ENCODE data around the gene NME7. TPM values are rescaled to one million over a fixed set of nuclear protein-coding genes. Genes with fewer than 3 reads are reported as not detected.

NME7 gene
- total and polyA plus RNA-seq, 3 experiments from 2014 or later = 21.7 to 28.3 (median 25.3) TPM

- H3K4me3 ChIP-seq (ENCODE audit: low read length) = no peak overlapping the region
- H3K27me3 Mint-ChIP-seq = no peaks in the 10 kb centered on the region
- H3K9me3 ChIP-seq (ENCODE audit: low read length) = no peaks in the 10 kb centered on the region
- H3K4me1 ChIP-seq (ENCODE audit: insufficient read depth, low read length) = no peaks in the 10 kb centered on the region
- H3K27me3 ChIP-seq (ENCODE audit: insufficient read depth, low read length, poor library complexity, severe bottlenecking) = no peaks in the 10 kb centered on the region
- H3K9me3 Mint-ChIP-seq = no peaks in the 10 kb centered on the region
- no peak overlapping the region for H3K4me3 Mint-ChIP-seq
- POLR2A ChIA-PET = no interaction called here
- no peak for DNase-seq
- no peaks in the 10 kb centered on the region for H3K4me1 Mint-ChIP-seq
- peak overlapping the region in 1 of 8 donors; percentile 65 for H3K27ac Mint-ChIP-seq
- peaks cover 0 to 4% (median 0%) of the 10 kb centered on the region in 3 donors for H3K36me3 Mint-ChIP-seq
- CTCF ChIA-PET = no interaction called here
- no peak overlapping the region for H3K27ac ChIP-seq (ENCODE audit: low read depth, low read length)
- no peaks in the 10 kb centered on the region for H3K36me3 ChIP-seq (ENCODE audit: insufficient read depth, low read length)
Measured at GRCh38 chr1:169151338-169151837, 216.2 kb downstream of the NME7 start.

GRCh38 chr1:169150641-169151337, 216.8 kb downstream of the NME7 start:
- H3K36me3 Mint-ChIP-seq = peaks cover 0 to 4% (median 0%) of the 10 kb centered on the region in 3 donors
- Histone ChIP-seq H3K36me3 (ENCODE audit: insufficient read depth, low read length) (no peaks in the 10 kb centered on the region), H3K27me3 (ENCODE audit: insufficient read depth, low read length, poor library complexity, severe bottlenecking) (no peaks in the 10 kb centered on the region), H3K4me3 (ENCODE audit: low read length) (no peak overlapping the region), H3K9me3 (ENCODE audit: low read length) (no peaks in the 10 kb centered on the region), H3K4me1 (ENCODE audit: insufficient read depth, low read length) (no peaks in the 10 kb centered on the region), H3K27ac (ENCODE audit: low read depth, low read length) (no peak overlapping the region)
- H3K4me1 Mint-ChIP-seq = no peaks in the 10 kb centered on the region
- H3K4me3 Mint-ChIP-seq = no peak overlapping the region
- H3K9me3 Mint-ChIP-seq = no peaks in the 10 kb centered on the region
- POLR2A ChIA-PET = no interaction called here
- H3K27ac Mint-ChIP-seq = peak overlapping the region in 1 of 8 donors; percentile 85
- no peak for DNase-seq
- CTCF ChIA-PET = no interaction called here
- no peaks in the 10 kb centered on the region for H3K27me3 Mint-ChIP-seq

GRCh38 chr1:169149555-169150286, 217.9 kb downstream of the NME7 start:
- Histone ChIP-seq H3K27ac (ENCODE audit: low read depth, low read length) (no peak overlapping the region), H3K27me3 (ENCODE audit: insufficient read depth, low read length, poor library complexity, severe bottlenecking) (no peaks in the 10 kb centered on the region), H3K36me3 (ENCODE audit: insufficient read depth, low read length) (no peaks in the 10 kb centered on the region), H3K9me3 (ENCODE audit: low read length) (no peaks in the 10 kb centered on the region), H3K4me1 (ENCODE audit: insufficient read depth, low read length) (no peaks in the 10 kb centered on the region), H3K4me3 (ENCODE audit: low read length) (no peak overlapping the region)
- no peak overlapping the region for H3K4me3 Mint-ChIP-seq
- H3K9me3 Mint-ChIP-seq = no peaks in the 10 kb centered on the region
- H3K27ac Mint-ChIP-seq = no peak overlapping the region
- H3K4me1 Mint-ChIP-seq = no peaks in the 10 kb centered on the region
- DNase-seq = no peak
- CTCF ChIA-PET = no interaction called here
- peaks cover 0 to 6% (median 0%) of the 10 kb centered on the region in 3 donors for H3K36me3 Mint-ChIP-seq
- POLR2A ChIA-PET = no interaction called here
- H3K27me3 Mint-ChIP-seq = no peaks in the 10 kb centered on the region

DNA sequence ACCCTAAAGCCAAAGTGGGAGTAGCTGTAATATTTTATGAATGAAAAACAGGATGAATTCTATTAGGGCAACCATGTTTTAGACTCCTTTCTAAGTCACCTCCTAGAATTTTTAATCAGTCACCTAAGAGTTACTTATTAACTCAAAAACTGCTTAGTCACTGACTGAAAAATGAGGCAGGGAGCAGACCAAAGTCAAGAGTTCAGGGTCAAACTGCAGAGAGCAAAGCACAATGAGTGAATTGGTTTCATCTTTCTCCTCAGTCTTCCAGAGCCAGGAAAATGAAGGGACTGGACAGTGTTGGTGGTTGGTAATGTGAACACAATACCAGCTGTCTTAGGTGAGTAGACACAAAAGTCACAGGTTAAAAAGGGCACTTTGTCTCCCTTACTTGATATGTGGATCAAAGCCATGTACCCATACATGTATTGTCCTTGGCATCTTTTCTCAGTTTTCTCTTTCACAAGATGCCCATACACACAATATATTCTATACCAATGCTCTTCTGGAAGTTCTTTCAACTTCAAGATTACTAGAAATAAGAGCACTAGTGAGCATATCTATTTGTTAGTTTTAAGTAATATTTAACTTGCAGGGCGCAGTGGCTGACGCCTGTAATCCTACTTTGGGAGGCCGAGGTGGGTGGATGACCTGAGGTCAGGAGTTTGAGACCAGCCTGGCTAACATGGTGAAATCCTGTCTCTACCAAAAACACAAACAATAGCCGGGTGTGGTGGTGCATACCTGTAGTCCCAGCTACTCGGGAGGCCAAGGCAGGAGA, 218.9 kb downstream of the NME7 start:
- Mint-ChIP-seq H3K9me3 (no peaks in the 10 kb centered on the region), H3K36me3 (peaks cover 0 to 6% (median 0%) of the 10 kb centered on the region in 3 donors), H3K4me3 (no peak overlapping the region), H3K4me1 (no peaks in the 10 kb centered on the region), H3K27ac (no peak overlapping the region), H3K27me3 (no peaks in the 10 kb centered on the region)
- H3K9me3 ChIP-seq (ENCODE audit: low read length) = no peaks in the 10 kb centered on the region
- no peak overlapping the region for H3K27ac ChIP-seq (ENCODE audit: low read depth, low read length)
- ChIA-PET CTCF (no interaction called here), POLR2A (no interaction called here)
- no peaks in the 10 kb centered on the region for H3K27me3 ChIP-seq (ENCODE audit: insufficient read depth, low read length, poor library complexity, severe bottlenecking)
- H3K36me3 ChIP-seq (ENCODE audit: insufficient read depth, low read length) = no peaks in the 10 kb centered on the region
- no peak overlapping the region for H3K4me3 ChIP-seq (ENCODE audit: low read length)
- no peak for DNase-seq
- H3K4me1 ChIP-seq (ENCODE audit: insufficient read depth, low read length) = no peaks in the 10 kb centered on the region

DNA sequence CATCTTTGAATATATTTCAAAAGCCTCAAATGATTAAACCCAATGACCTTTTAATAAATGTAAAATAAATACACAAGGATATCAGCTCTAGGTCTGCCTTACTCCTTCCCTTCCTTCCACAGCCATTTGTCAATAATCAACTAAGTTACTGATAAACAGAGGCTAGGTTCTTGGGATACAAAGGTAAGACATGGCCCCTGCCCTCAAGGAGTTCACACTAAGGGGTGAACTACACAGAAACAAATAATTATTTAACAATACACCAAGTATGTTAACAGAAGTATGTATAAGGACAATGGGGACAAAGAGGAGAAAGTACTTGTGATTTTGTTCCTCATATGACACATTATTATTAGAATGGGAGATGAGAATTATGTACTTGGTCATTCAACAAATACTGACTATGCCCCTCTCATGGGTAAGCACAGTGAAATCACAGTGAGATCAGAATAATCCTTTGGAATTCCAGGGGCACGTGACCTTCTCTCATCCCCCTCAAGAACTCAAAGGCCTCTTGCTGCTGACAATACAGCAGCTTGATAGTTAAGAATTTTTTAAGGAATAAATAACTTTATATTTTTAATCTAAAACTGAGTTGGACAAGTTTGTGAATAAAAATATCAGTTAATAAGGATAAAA, 220.9 kb downstream of the NME7 start:
- Histone ChIP-seq H3K27ac (ENCODE audit: low read depth, low read length) (no peak overlapping the region), H3K9me3 (ENCODE audit: low read length) (no peaks in the 10 kb centered on the region), H3K4me3 (ENCODE audit: low read length) (no peak overlapping the region), H3K27me3 (ENCODE audit: insufficient read depth, low read length, poor library complexity, severe bottlenecking) (no peaks in the 10 kb centered on the region), H3K4me1 (ENCODE audit: insufficient read depth, low read length) (no peaks in the 10 kb centered on the region), H3K36me3 (ENCODE audit: insufficient read depth, low read length) (no peaks in the 10 kb centered on the region)
- DNase-seq = no peak
- POLR2A ChIA-PET = no interaction called here
- Mint-ChIP-seq H3K9me3 (no peaks in the 10 kb centered on the region), H3K27me3 (no peaks in the 10 kb centered on the region), H3K4me1 (no peaks in the 10 kb centered on the region), H3K4me3 (no peak overlapping the region), H3K27ac (no peak overlapping the region), H3K36me3 (peaks cover 0 to 4% (median 0%) of the 10 kb centered on the region in 3 donors)
- CTCF ChIA-PET = no interaction called here

DNA sequence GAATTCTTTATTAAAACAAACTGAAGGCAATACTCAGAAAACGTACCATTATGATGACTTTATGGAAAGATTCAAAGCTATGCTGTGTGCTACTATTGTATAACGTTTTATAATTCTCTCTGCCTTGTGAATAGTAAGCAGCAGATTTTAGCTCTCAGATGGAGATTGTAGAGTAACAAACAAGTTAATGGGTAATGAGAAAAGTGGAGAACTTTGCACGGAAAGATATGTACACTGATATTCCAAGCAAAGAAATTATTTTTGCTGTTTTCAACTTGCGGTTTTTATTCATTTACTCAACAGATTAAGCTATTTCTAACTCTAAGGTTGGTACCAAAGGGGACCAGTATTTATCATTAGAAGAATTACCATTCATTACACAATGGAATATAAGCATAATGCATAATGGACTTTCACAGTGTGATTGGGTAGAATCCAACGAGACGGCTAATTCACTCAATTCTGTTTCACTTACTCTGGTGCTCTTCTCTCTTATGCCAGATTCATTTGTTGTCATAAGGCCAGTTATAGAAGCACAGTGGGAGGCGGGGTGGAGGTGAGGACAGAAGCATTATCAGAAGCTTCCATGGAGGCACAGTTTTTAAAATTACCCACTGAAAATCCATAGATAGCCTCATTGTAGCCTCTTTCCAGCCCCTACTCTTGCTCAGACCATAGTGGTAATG, 222.5 kb downstream of the NME7 start:
- H3K36me3 Mint-ChIP-seq = peaks cover 0 to 2% (median 0%) of the 10 kb centered on the region in 3 donors
- no peak overlapping the region for H3K4me3 Mint-ChIP-seq
- Histone ChIP-seq H3K4me3 (ENCODE audit: low read length) (no peak overlapping the region), H3K4me1 (ENCODE audit: insufficient read depth, low read length) (no peaks in the 10 kb centered on the region), H3K9me3 (ENCODE audit: low read length) (no peaks in the 10 kb centered on the region), H3K36me3 (ENCODE audit: insufficient read depth, low read length) (no peaks in the 10 kb centered on the region), H3K27me3 (ENCODE audit: insufficient read depth, low read length, poor library complexity, severe bottlenecking) (no peaks in the 10 kb centered on the region), H3K27ac (ENCODE audit: low read depth, low read length) (no peak overlapping the region)
- H3K9me3 Mint-ChIP-seq = no peaks in the 10 kb centered on the region
- no peak overlapping the region for H3K27ac Mint-ChIP-seq
- no peaks in the 10 kb centered on the region for H3K4me1 Mint-ChIP-seq
- DNase-seq = no peak
- ChIA-PET CTCF (no interaction called here), POLR2A (no interaction called here)
- H3K27me3 Mint-ChIP-seq = no peaks in the 10 kb centered on the region

GRCh38 chr1:169143984-169144383, 223.6 kb downstream of the NME7 start:
- POLR2A ChIA-PET = no interaction called here

More at GRCh38 chr1:169143984-169144383, 223.6 kb downstream of the NME7 start:
- H3K9me3 ChIP-seq (ENCODE audit: low read length) = no peaks in the 10 kb centered on the region
- no peaks in the 10 kb centered on the region for H3K36me3 ChIP-seq (ENCODE audit: insufficient read depth, low read length)
- Mint-ChIP-seq H3K4me3 (no peak overlapping the region), H3K9me3 (no peaks in the 10 kb centered on the region), H3K27ac (no peak overlapping the region), H3K27me3 (no peaks in the 10 kb centered on the region), H3K4me1 (no peaks in the 10 kb centered on the region), H3K36me3 (peaks cover 0 to 2% (median 0%) of the 10 kb centered on the region in 3 donors)
- H3K4me3 ChIP-seq (ENCODE audit: low read length) = no peak overlapping the region
- H3K4me1 ChIP-seq (ENCODE audit: insufficient read depth, low read length) = no peaks in the 10 kb centered on the region
- CTCF ChIA-PET = no interaction called here
- no peak overlapping the region for H3K27ac ChIP-seq (ENCODE audit: low read depth, low read length)
- no peaks in the 10 kb centered on the region for H3K27me3 ChIP-seq (ENCODE audit: insufficient read depth, low read length, poor library complexity, severe bottlenecking)
- no peak for DNase-seq

All from CD8-positive, alpha-beta memory T cell (primary cell).